Measurements from ENCODE around the gene OR6K2.

Gene OR6K2

DNA sequence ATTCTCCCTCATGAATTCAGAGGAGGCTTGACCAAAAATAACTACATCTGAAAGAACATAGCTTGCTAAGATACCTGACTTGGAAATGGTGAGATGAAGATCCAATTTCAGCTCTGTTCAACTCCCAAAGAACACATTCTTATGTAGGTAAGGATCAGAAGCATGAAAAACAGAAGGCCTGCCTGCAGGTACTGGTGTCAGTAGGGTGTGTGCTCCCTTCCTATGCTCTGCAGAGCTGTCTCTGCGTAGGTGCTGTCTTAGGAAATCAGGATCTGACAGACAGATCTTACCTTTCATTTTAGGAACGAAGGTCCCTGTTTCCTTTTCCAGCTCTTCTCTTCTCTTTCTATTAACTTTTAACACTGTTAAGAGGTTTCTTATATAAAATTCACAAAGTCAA, 5.6 kb upstream of the OR6K2 start:
- no peak for TF ChIP-seq TAF1 (IDR thresholded peaks at IDR 0.05; ENCODE audit: low read depth)
- TF ChIP-seq, protein P1, sequence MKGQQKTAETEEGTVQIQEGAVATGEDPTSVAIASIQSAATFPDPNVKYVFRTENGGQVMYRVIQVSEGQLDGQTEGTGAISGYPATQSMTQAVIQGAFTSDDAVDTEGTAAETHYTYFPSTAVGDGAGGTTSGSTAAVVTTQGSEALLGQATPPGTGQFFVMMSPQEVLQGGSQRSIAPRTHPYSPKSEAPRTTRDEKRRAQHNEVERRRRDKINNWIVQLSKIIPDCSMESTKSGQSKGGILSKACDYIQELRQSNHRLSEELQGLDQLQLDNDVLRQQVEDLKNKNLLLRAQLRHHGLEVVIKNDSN (IDR thresholded peaks at IDR 0.05) = no peak
- TF ChIP-seq CEBPB (IDR thresholded peaks at IDR 0.05) = no peak
- TF ChIP-seq YY1 (IDR thresholded peaks at IDR 0.05; ENCODE audit: low read depth) = no peak
- no peak for TF ChIP-seq NFIC (IDR thresholded peaks at IDR 0.05)
- TF ChIP-seq, protein P2, sequence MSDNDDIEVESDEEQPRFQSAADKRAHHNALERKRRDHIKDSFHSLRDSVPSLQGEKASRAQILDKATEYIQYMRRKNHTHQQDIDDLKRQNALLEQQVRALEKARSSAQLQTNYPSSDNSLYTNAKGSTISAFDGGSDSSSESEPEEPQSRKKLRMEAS (IDR thresholded peaks at IDR 0.05) = no peak
- TF ChIP-seq RAD21 (IDR thresholded peaks at IDR 0.05; ENCODE audit: low read depth) = no peak
- no peak for TF ChIP-seq FOXM1 (IDR thresholded peaks at IDR 0.05; ENCODE audit: borderline replicate concordance, low read depth)
- TF ChIP-seq EGR1 (IDR thresholded peaks at IDR 0.05) = no peak
- TF ChIP-seq CREB1 (IDR thresholded peaks at IDR 0.05; ENCODE audit: low read depth) = no peak
- TF ChIP-seq TEAD4 (IDR thresholded peaks at IDR 0.05) = no peak
- TF ChIP-seq, protein P3, sequence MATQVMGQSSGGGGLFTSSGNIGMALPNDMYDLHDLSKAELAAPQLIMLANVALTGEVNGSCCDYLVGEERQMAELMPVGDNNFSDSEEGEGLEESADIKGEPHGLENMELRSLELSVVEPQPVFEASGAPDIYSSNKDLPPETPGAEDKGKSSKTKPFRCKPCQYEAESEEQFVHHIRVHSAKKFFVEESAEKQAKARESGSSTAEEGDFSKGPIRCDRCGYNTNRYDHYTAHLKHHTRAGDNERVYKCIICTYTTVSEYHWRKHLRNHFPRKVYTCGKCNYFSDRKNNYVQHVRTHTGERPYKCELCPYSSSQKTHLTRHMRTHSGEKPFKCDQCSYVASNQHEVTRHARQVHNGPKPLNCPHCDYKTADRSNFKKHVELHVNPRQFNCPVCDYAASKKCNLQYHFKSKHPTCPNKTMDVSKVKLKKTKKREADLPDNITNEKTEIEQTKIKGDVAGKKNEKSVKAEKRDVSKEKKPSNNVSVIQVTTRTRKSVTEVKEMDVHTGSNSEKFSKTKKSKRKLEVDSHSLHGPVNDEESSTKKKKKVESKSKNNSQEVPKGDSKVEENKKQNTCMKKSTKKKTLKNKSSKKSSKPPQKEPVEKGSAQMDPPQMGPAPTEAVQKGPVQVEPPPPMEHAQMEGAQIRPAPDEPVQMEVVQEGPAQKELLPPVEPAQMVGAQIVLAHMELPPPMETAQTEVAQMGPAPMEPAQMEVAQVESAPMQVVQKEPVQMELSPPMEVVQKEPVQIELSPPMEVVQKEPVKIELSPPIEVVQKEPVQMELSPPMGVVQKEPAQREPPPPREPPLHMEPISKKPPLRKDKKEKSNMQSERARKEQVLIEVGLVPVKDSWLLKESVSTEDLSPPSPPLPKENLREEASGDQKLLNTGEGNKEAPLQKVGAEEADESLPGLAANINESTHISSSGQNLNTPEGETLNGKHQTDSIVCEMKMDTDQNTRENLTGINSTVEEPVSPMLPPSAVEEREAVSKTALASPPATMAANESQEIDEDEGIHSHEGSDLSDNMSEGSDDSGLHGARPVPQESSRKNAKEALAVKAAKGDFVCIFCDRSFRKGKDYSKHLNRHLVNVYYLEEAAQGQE (IDR thresholded peaks at IDR 0.05; ENCODE audit: low read depth) = no peak
- no peak for TF ChIP-seq TCF12 (IDR thresholded peaks at IDR 0.05; ENCODE audit: low read depth)
- no peak for TF ChIP-seq ZBTB7A (IDR thresholded peaks at IDR 0.05; ENCODE audit: low read depth)
- TF ChIP-seq EP300 (IDR thresholded peaks at IDR 0.05; ENCODE audit: borderline replicate concordance) = no peak

DNA sequence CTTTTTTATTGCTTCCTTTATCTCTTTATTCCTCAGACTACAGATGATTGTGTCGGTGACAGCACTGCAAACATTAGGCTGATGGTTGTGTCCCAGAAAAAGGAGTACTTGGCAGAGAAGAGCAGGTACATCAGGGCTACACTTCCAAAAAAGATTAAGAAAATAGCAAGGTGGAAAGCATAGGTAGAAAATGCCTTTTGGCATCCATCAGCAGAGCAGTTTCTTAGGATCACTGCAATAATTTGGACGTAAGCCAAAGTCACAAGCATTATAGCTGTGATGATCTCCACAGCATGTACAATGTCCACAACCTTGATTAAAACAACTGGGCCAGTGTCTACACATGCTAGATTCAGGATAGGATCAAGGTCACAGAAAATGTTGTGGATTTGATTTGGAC, 5.9 kb downstream of the OR6K2 start:
- TF ChIP-seq TEAD4 (IDR thresholded peaks at IDR 0.05) (no peak), YY1 (IDR thresholded peaks at IDR 0.05; ENCODE audit: low read depth) (no peak), CEBPB (IDR thresholded peaks at IDR 0.05) (no peak), FOXM1 (IDR thresholded peaks at IDR 0.05; ENCODE audit: borderline replicate concordance, low read depth) (no peak), EP300 (IDR thresholded peaks at IDR 0.05; ENCODE audit: borderline replicate concordance) (no peak), RAD21 (IDR thresholded peaks at IDR 0.05; ENCODE audit: low read depth) (no peak), NFIC (IDR thresholded peaks at IDR 0.05) (no peak), EGR1 (IDR thresholded peaks at IDR 0.05) (no peak), ZBTB7A (IDR thresholded peaks at IDR 0.05; ENCODE audit: low read depth) (no peak), TCF12 (IDR thresholded peaks at IDR 0.05; ENCODE audit: low read depth) (no peak)
- TF ChIP-seq, protein P3 (IDR thresholded peaks at IDR 0.05; ENCODE audit: low read depth) = no peak
- TF ChIP-seq, protein P1 (IDR thresholded peaks at IDR 0.05) = no peak
- TF ChIP-seq, protein P2 (IDR thresholded peaks at IDR 0.05) = no peak

DNA sequence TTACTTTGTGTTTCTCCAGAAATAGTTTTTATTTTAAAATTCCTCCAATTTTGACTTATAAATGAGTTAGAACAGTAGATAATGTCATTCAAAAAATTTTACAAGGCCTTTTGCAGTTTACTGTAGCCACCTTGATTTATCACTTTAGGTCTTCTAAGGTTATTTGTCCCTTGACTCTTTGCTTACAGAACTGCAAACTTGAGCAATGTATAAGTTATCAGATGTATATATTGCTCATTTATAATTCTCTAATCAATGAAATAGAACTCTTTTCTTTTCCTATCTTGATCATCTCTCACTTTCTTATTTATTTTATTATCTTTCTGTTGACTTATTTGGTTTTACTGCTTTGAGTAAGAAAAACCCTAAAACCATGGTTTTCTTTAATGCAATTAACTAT, 8.1 kb downstream of the OR6K2 start:
- TF ChIP-seq CREB1 (IDR thresholded peaks at IDR 0.05; ENCODE audit: low read depth) (no peak), EGR1 (IDR thresholded peaks at IDR 0.05) (no peak), TCF12 (IDR thresholded peaks at IDR 0.05; ENCODE audit: low read depth) (no peak)
- TF ChIP-seq, protein P2 (IDR thresholded peaks at IDR 0.05) = no peak

DNA sequence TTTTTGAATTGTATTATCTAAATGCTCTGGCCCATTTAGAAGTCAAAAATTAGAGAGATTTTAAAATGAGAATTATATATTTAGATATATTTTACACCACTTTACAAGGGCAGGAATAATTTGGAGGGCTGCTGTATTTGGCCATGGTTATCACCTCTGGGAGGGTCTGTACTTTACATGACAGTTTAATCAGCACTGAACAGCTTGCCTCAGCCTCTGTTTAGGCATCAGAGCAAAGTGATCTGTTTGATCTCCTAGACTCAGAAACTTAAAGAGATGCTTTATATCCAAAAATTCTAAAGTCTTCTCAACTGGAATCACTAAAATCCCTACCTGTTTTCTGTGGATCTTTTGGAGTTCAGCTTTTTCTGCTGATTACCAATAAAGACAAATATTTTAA, 8.5 kb downstream of the OR6K2 start:
- TF ChIP-seq RAD21 (IDR thresholded peaks at IDR 0.05; ENCODE audit: low read depth) (no peak), EP300 (IDR thresholded peaks at IDR 0.05; ENCODE audit: borderline replicate concordance) (no peak), NFIC (IDR thresholded peaks at IDR 0.05) (no peak), TAF1 (IDR thresholded peaks at IDR 0.05; ENCODE audit: low read depth) (no peak), TCF12 (IDR thresholded peaks at IDR 0.05; ENCODE audit: low read depth) (no peak), ZBTB7A (IDR thresholded peaks at IDR 0.05; ENCODE audit: low read depth) (no peak), EGR1 (IDR thresholded peaks at IDR 0.05) (no peak), CREB1 (IDR thresholded peaks at IDR 0.05; ENCODE audit: low read depth) (no peak)
- TF ChIP-seq, protein P2 (IDR thresholded peaks at IDR 0.05) = no peak

DNA sequence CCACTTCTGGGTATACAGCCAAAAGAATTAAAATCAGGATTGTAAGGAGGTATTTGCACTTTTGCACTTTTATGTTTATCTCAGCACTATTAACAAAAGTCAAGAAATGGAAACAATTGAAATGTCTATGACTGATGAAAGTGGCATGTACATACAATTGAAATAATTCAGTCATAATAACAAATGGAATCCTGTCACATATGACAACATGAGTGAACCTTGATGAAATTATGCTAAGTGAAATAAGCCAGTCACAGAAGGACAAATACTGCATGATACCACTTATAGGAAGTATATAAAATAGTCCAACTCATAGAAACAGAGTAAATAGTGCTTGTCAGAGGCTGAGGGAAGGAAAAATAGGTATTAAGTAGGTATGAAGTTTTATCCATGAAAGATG, 10.6 kb downstream of the OR6K2 start:
- TF ChIP-seq TCF12 (IDR thresholded peaks at IDR 0.05; ENCODE audit: low read depth) = no peak
- TF ChIP-seq TEAD4 (IDR thresholded peaks at IDR 0.05) = no peak
- TF ChIP-seq FOXM1 (IDR thresholded peaks at IDR 0.05; ENCODE audit: borderline replicate concordance, low read depth) = no peak
- no peak for TF ChIP-seq EP300 (IDR thresholded peaks at IDR 0.05; ENCODE audit: borderline replicate concordance)
- no peak for TF ChIP-seq CREB1 (IDR thresholded peaks at IDR 0.05; ENCODE audit: low read depth)
- TF ChIP-seq ZBTB7A (IDR thresholded peaks at IDR 0.05; ENCODE audit: low read depth) = no peak
- TF ChIP-seq, protein P3 (IDR thresholded peaks at IDR 0.05; ENCODE audit: low read depth) = no peak
- TF ChIP-seq CEBPB (IDR thresholded peaks at IDR 0.05) = no peak
- TF ChIP-seq YY1 (IDR thresholded peaks at IDR 0.05; ENCODE audit: low read depth) = no peak
- no peak for TF ChIP-seq TAF1 (IDR thresholded peaks at IDR 0.05; ENCODE audit: low read depth)
- TF ChIP-seq, protein P1 (IDR thresholded peaks at IDR 0.05) = no peak
- TF ChIP-seq, protein P2 (IDR thresholded peaks at IDR 0.05) = no peak
- no peak for TF ChIP-seq NFIC (IDR thresholded peaks at IDR 0.05)
- TF ChIP-seq EGR1 (IDR thresholded peaks at IDR 0.05) = no peak
- TF ChIP-seq RAD21 (IDR thresholded peaks at IDR 0.05; ENCODE audit: low read depth) = no peak
